Heart left ventricle (tissue), 16 donors: ENCODE results near the gene KCNQ1. TPM values are rescaled to one million over a fixed set of nuclear protein-coding genes. Genes with fewer than 3 reads are reported as not detected.

Experiments used
- ATAC-seq, 4 donors: fragments of 200-7000 bp; cut with Tn5 transposase; one replicate each; pipeline ENCODE4 v1.9.1; 2020 to 2022; ENCODE audit warnings: moderate library complexity in 4 of 4, mild to moderate bottlenecking in 3 of 4, moderate number of reproducible peaks in 1 of 4
- DNase-seq, 5 donors: peaks; one replicate each; pipeline ENCODE4 v3.0.0-alpha.2; 2020
- H3K27ac ChIP-seq, 12 donors: fragments of 200-600 bp; sonication (generic) in 4 of 12; one replicate each; pipeline versions ENCODE4 v1.5.0 to v1.8.0; 2016 to 2022; ENCODE audit warnings: mild to moderate bottlenecking in 2 of 12
- H3K27me3 ChIP-seq, 9 donors: fragments of 200-600 bp; sonication (generic) in 2 of 9; one replicate each; pipeline versions ENCODE4 v1.5.1 to v1.8.0; 2016 to 2022; ENCODE audit warnings: mild to moderate bottlenecking in 3 of 9
- H3K36me3 ChIP-seq, 9 donors: fragments of 200-600 bp; sonication (generic) in 2 of 9; one replicate each; pipeline versions ENCODE4 v1.5.0 to v1.8.0; 2018 to 2022; ENCODE audit warnings: mild to moderate bottlenecking in 2 of 9
- H3K4me1 ChIP-seq, 12 donors: fragments of 200-600 bp; sonication (generic) in 4 of 12; one replicate each; pipeline versions ENCODE4 v1.5.0 to v1.8.0; 2016 to 2022; ENCODE audit warnings: mild to moderate bottlenecking in 3 of 12
- H3K4me3 ChIP-seq, 12 donors: fragments of 200-600 bp; sonication (generic) in 4 of 12; one replicate each; pipeline versions ENCODE4 v1.5.0 to v1.8.0; 2017 to 2022; ENCODE audit warnings: mild to moderate bottlenecking in 9 of 12, moderate library complexity in 4 of 12
- H3K9me3 ChIP-seq, 12 donors: fragments of 200-600 bp; sonication (generic) in 4 of 12; one replicate each; pipeline versions ENCODE4 v1.5.0 to v1.8.0; 2016 to 2022; ENCODE audit warnings: mild to moderate bottlenecking in 1 of 12
- POLR2A ChIP-seq, 2 donors: fragments of 450-650 bp; IDR thresholded peaks; one replicate each; pipeline ENCODE4 v1.6.1; 2017; ENCODE audit warnings: antibody characterized with exemption in 2 of 2, mild to moderate bottlenecking in 2 of 2, moderate library complexity in 2 of 2
- WGBS, 4 donors: extraction: QIAGEN DNeasy Blood & Tissue Kit in 2 of 4; methylation state at CpG; one replicate each; pipeline versions ENCODE4 v1.1.5 to v1.1.7; 2013 to 2018; 5-methylcytosine and 5-hydroxymethylcytosine counted together
- intact Hi-C, 10 donors: fragments of 100-400 bp; cut with DNase I; formaldehyde crosslinking; loops; one replicate each; pipeline versions ENCODE4 v1.11.1 to v1.14.2; 2022
- polyA plus RNA-seq, 2 donors: library from polyadenylated mRNA; stranded (reverse); fragments of 200-250 nt; gene quantifications; one replicate each; pipeline ENCODE4 v1.2.3, GENCODE V29; 2013
- total RNA-seq, 9 donors: library from RNA; depleted of rRNA in 2 of 9; stranded (reverse); fragments of >200 nt in 2 of 9; fragmentation: NEBNext Ultra II Directional in 3 of 9; extraction: Animal tissue kit (Norgen Biotek cat#: 25700) in 3 of 9; gene quantifications; one replicate each; pipeline versions ENCODE4 v1.1.0 to v1.2.4, GENCODE V29; 2016 to 2023
- TF ChIP-seq, protein P1 (sequence below), 12 donors: fragments of 200-600 bp; sonication (generic) in 4 of 12; IDR thresholded peaks; one replicate each; pipeline versions ENCODE4 v1.5.0 to v1.8.0; 2018 to 2022; ENCODE audit warnings: antibody characterized with exemption in 12 of 12, mild to moderate bottlenecking in 5 of 12
- donor health status: ischemic (EF 13 %, LVEDD 7.1; RV severe dilation, severe dysfunction).
- donor health status: healthy with polysubstance abuse.
- donor health status: DM: no; HTN: yes; CAD: no.
- donor health status: DM: no; HTN: no; CAD: no.
- donor health status: ischemic (EF 25% LVEDD 6.9; RV normal size, moderate dysfunction).
- donor health status: ischemic (EF 25% LVEDD 5.7; RV mildly dilated, moderate dysfunction).
- donor health status: healthy.
- donor health status: DM: yes; HTN: yes; CAD: no.
- donor health status: ischemic (EF 35%, LVEDD 5.7; RV mildly dilated, moderate dysfunction).
- donor health status: nonischemic (EF 11% LVEDD 7.7; RV severe dilation, severe dysfunction).
- donor health status: DM: yes; HTN: yes; CAD: no.
- donor health status: PGD.
- donor health status: ischemic (EF 29% LVEDD 5.4; RV normal size, mild dysfunction).
- donor health status: nonischemic (EF 23%, LVEDD 6.1; RV moderate dilation, normal function).

The KCNQ1 gene
- total and polyA plus RNA-seq, 11 donors, result 18.6 to 42.4 (median 31.4) TPM

DNA sequence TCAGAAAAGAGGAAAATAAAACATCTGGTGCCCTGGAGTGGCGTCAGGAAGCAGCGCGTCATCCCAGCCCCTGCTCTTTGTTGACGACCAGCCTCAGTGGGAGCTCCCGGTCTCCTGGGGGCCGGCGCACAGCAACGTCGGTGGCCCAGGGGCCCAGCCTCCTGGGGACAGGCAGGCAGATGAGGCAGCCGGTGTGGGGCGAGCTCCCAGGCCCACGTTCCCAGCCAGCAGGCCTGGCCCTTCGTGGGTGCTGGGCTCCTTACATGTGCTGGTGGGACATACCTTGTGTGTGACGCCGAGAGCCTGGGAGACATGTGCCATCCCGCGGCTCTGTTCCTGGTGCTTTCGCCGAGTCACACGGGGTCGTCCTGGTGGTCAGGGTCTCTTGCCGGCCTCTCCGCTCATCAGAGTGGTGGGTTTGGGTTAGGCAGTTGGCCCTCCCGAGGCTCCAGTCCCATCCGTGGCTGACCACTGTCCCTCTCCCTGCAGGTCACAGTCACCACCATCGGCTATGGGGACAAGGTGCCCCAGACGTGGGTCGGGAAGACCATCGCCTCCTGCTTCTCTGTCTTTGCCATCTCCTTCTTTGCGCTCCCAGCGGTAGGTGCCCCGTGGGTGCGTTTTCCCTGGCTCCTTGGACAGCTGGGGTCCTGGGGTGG lies 138.3 kb downstream of the KCNQ1 start:
- ATAC-seq, result no peak
- Histone ChIP-seq H3K36me3 (peaks cover 0 to 7% (median 0%) of the 10 kb centered on the region in 9 donors), H3K27ac (peak overlapping the region in 4 of 12 donors; percentile 7 to 35 (median 26)), H3K4me3 (no peak overlapping the region), H3K9me3 (no peaks in the 10 kb centered on the region), H3K27me3 (no peaks in the 10 kb centered on the region), H3K4me1 (peaks cover 0 to 39% (median 4%) of the 10 kb centered on the region in 12 donors)
- WGBS, 4 donors, result 72 to 80% (median 76%) methylated on average over 24 to 33 of the region's 33 CpGs
- peak in 3 of 5 donors; percentile 3 to 46 (median 26) for DNase-seq
- intact Hi-C loops, result no loop called here
- no peak for TF ChIP-seq POLR2A (IDR thresholded peaks at IDR 0.05)
- TF ChIP-seq, protein P1, sequence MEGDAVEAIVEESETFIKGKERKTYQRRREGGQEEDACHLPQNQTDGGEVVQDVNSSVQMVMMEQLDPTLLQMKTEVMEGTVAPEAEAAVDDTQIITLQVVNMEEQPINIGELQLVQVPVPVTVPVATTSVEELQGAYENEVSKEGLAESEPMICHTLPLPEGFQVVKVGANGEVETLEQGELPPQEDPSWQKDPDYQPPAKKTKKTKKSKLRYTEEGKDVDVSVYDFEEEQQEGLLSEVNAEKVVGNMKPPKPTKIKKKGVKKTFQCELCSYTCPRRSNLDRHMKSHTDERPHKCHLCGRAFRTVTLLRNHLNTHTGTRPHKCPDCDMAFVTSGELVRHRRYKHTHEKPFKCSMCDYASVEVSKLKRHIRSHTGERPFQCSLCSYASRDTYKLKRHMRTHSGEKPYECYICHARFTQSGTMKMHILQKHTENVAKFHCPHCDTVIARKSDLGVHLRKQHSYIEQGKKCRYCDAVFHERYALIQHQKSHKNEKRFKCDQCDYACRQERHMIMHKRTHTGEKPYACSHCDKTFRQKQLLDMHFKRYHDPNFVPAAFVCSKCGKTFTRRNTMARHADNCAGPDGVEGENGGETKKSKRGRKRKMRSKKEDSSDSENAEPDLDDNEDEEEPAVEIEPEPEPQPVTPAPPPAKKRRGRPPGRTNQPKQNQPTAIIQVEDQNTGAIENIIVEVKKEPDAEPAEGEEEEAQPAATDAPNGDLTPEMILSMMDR (IDR thresholded peaks at IDR 0.05), result no peak

DNA sequence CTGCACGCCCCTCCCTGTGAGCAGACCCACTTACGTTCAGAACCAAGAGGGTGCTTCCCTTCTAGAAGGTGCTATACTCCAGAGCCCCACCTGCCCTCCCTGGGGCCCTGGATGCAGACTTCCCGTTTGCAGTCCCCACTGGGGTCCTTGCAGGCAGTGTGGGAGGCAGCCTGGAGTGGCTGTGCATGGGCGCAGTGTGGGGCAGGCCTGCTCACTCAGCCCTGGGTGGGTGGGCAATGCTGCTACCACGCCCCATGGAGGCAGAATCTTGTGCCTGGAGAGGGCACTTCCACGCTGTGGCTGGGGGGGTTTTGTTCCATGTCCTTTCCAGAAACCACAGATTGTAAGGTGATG lies 138.8 kb downstream of the KCNQ1 start:
- 93 to 94% (median 94%) methylated on average over 6 of the region's 6 CpGs for WGBS, 4 donors
- peak in 3 of 5 donors; percentile 4 to 31 (median 8) for DNase-seq

DNA sequence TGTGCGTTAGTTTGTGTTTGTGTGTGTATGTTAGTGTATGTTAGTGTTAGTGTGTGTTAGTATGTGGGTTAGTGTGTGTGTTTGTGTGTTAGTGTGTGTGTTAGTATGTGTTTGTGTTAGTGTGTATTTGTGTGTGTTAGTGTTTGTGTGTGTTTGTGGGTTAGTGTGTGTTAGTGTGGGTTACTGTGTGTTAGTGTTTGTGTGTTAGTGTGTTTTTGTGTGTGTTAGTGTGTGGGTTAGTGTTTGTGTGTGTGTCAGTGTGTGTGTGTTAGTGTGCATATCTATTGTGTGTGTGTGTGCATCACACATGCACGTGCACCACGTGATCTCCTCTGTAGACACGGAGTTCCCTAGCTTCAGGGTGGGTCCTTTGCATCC lies 139.6 kb downstream of the KCNQ1 start:
- no peaks in the 10 kb centered on the region for H3K9me3 ChIP-seq
- H3K4me1 ChIP-seq, result peaks cover 0 to 26% (median 4%) of the 10 kb centered on the region in 12 donors
- H3K4me3 ChIP-seq, result no peak overlapping the region
- intact Hi-C loops, result no loop called here
- WGBS, 4 donors, result 73 to 100% (median 94%) methylated on average over 3 to 4 of the region's 4 CpGs
- no peaks in the 10 kb centered on the region for H3K27me3 ChIP-seq
- ATAC-seq (no peak), DNase-seq (no peak)
- H3K36me3 ChIP-seq, result peaks cover 0 to 12% (median 0%) of the 10 kb centered on the region in 9 donors
- TF ChIP-seq, protein P1 (IDR thresholded peaks at IDR 0.05), result no peak
- TF ChIP-seq POLR2A (IDR thresholded peaks at IDR 0.05), result no peak
- no peak overlapping the region for H3K27ac ChIP-seq

More for the DNA sequence above, 138.8 kb downstream of the KCNQ1 start:
- no peaks in the 10 kb centered on the region for H3K9me3 ChIP-seq
- no peaks in the 10 kb centered on the region for H3K27me3 ChIP-seq
- intact Hi-C loops, result no loop called here
- no peak overlapping the region for H3K27ac ChIP-seq
- H3K36me3 ChIP-seq, result peaks cover 0 to 7% (median 0%) of the 10 kb centered on the region in 9 donors
- peaks cover 0 to 34% (median 4%) of the 10 kb centered on the region in 12 donors for H3K4me1 ChIP-seq
- TF ChIP-seq POLR2A (IDR thresholded peaks at IDR 0.05), result no peak
- TF ChIP-seq, protein P1 (IDR thresholded peaks at IDR 0.05), result no peak
- ATAC-seq, result no peak
- no peak overlapping the region for H3K4me3 ChIP-seq

- no peaks in the 10 kb centered on the region for H3K9me3 ChIP-seq
- intact Hi-C loops, result no loop called here
- H3K4me3 ChIP-seq, result no peak overlapping the region
- H3K27me3 ChIP-seq, result no peaks in the 10 kb centered on the region
- H3K36me3 ChIP-seq, result peaks cover 0 to 14% (median 0%) of the 10 kb centered on the region in 9 donors
- peak; percentile 5 to 53 (median 14) for DNase-seq
- no peak overlapping the region for H3K27ac ChIP-seq
- TF ChIP-seq, protein P1 (IDR thresholded peaks at IDR 0.05), result no peak
- no peak for TF ChIP-seq POLR2A (IDR thresholded peaks at IDR 0.05)
- H3K4me1 ChIP-seq, result peaks cover 0 to 20% (median 2%) of the 10 kb centered on the region in 12 donors
- 93 to 96% (median 93%) methylated on average over 15 to 18 of the region's 18 CpGs for WGBS, 4 donors
- ATAC-seq, result no peak
Observed at GRCh38 chr11:2584812-2585565, 140.2 kb downstream of the KCNQ1 start.
